Peyer's patch (tissue), 4 donors: ENCODE measurements around the gene PRM3.

Experiments used
- POLR2A ChIP-seq, 2 donors: fragments of 450-650 bp; IDR thresholded peaks; one replicate each; pipeline ENCODE4 v1.5.1; 2017; ENCODE audit warnings: antibody characterized with exemption in 2 of 2, mild to moderate bottlenecking in 2 of 2, moderate library complexity in 2 of 2
- TF ChIP-seq, protein P1 (sequence below), 6 experiments: fragments of 450-650 bp in 4 of 6; fragments of 200-600 bp in 2 of 6; sonication (generic) in 1 of 6; IDR thresholded peaks; one replicate each; pipeline ENCODE4 v1.5.1; 2017 to 2019; ENCODE audit warnings: antibody characterized with exemption in 6 of 6, mild to moderate bottlenecking in 3 of 6, moderate library complexity in 1 of 6

- TF ChIP-seq, protein P1, sequence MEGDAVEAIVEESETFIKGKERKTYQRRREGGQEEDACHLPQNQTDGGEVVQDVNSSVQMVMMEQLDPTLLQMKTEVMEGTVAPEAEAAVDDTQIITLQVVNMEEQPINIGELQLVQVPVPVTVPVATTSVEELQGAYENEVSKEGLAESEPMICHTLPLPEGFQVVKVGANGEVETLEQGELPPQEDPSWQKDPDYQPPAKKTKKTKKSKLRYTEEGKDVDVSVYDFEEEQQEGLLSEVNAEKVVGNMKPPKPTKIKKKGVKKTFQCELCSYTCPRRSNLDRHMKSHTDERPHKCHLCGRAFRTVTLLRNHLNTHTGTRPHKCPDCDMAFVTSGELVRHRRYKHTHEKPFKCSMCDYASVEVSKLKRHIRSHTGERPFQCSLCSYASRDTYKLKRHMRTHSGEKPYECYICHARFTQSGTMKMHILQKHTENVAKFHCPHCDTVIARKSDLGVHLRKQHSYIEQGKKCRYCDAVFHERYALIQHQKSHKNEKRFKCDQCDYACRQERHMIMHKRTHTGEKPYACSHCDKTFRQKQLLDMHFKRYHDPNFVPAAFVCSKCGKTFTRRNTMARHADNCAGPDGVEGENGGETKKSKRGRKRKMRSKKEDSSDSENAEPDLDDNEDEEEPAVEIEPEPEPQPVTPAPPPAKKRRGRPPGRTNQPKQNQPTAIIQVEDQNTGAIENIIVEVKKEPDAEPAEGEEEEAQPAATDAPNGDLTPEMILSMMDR (IDR thresholded peaks at IDR 0.05) = no peak
- no peak for TF ChIP-seq POLR2A (IDR thresholded peaks at IDR 0.05)
These were observed 27.1 kb upstream of the PRM3 start for GRCh38 chr16:11300560-11300892.
